Stimulated activated CD4-positive, alpha-beta T cell treated with anti-CD3 and anti-CD28 coated beads, Interleukin-4, amount 100 ng/mL, for 1 hour (primary cell): ENCODE results near the gene STUB1.
A peak's percentile ranks its signal among the peaks of the same experiment; 100 is the strongest.

Experiments used
- DNase-seq: peaks from one replicate; pipeline ENCODE4 v3.0.0-alpha.2; 2020

STUB1 gene

DNA sequence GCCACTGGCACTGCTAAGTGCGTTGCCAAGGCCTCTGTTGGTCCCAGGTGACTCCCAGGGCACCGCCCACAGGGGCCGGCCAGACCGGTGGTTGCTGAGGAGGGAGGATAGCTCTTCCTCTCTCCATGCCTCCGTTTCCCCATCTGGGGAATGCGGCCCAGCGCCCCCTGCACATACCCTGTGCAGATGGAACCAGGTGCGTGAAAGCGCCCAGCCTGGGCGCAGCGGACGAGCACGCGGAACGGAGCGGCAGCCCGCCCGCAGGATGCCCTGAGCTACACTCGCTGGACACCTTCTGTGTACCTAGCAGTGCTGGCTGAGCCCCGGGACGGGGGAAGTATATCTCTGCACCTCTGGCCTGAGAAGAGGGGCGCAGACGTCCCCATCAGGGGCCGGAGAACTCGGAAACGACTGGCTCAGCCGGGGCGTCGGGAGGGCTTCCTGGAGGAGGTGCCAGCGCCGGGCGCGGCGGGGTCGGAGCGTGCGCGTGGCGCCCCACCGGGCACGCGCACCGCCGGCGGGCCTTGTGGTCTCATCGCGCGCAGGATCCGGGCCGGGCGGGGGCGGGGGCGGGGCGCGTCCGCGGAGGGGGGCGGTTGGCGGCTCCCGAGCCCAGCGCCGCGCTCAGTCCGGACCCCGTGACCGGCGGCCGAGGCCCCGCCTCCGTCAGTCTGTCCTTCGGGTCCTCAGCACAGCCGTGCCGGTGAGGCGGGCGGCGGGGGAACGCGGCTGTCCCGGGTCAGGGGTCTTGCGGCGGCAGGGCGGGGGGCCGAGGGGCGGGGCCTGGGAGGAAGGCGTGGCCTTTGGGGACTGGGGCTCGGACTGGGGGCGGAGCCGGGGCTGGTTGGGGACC, 46.5 kb downstream of the STUB1 start, which contains the start of the genes CCDC78 and HAGHL:
CCDC78 (minus strand) TSS at position 6 of the 853 bp plus-strand sequence. CDS start 76 bp downstream, outside the sequence.
HAGHL (plus strand) TSS at position 669 of the 853 bp plus-strand sequence. CDS start 404 bp downstream, outside the sequence.
- DNase-seq = peak; percentile 63

DNA sequence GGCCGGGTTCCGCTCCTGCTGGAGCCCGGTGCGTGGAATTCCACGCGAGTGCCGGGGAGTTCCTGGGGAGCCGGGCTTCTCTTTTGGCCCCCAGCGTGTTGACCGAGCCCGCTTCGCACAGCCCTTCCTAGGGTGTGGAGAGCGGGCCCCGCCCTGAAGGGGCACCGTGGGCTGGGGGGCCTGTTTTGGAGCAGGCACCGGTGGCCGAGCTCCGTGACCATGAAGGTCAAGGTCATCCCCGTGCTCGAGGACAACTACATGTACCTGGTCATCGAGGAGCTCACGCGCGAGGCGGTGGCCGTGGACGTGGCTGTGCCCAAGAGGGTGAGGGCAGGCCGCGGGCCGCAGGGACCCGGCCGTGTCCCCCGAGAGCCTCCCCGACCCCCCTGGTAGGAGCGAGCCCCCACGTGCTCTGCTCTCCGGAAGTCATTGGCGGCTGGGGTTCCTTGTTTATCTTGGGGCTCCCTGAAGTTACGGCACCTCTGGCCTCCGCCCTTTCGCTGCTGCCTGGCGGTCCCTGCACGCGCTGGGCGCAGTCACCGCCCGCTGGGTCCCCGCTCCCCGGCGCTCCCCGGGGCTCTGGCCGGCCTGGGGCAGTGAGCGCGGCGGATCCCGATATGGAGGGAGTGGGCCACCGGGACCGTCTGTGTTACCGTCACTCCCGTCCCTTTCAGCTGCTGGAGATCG, 47.2 kb downstream of the STUB1 start:
- DNase-seq = no peak

DNA sequence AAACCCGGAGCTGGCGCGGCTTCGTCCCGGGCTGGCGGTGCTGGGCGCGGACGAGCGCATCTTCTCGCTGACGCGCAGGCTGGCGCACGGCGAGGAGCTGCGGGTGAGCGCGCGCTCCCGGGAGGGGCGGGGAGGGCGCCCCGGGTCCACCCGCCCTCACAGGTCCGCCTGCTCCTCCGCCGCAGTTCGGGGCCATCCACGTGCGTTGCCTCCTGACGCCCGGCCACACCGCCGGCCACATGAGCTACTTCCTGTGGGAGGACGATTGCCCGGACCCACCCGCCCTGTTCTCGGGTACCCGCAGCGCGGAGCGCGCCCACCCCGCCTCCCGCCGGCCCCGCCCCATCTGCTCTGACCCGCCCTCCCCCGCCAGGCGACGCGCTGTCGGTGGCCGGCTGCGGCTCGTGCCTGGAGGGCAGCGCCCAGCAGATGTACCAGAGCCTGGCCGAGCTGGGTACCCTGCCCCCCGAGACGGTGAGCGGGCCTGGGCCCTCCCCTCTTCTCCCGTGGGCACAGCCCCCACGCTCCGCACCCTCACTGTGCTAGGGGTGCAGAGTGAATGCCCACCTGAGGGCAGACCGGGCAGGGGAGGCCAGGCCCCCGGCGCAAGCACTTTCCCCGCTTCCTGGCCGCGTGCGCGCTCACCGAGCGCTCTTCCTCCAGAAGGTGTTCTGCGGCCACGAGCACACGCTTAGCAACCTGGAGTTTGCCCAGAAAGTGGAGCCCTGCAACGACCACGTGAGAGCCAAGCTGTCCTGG, 48.1 kb downstream of the STUB1 start:
- DNase-seq = peak; percentile 56

DNA sequence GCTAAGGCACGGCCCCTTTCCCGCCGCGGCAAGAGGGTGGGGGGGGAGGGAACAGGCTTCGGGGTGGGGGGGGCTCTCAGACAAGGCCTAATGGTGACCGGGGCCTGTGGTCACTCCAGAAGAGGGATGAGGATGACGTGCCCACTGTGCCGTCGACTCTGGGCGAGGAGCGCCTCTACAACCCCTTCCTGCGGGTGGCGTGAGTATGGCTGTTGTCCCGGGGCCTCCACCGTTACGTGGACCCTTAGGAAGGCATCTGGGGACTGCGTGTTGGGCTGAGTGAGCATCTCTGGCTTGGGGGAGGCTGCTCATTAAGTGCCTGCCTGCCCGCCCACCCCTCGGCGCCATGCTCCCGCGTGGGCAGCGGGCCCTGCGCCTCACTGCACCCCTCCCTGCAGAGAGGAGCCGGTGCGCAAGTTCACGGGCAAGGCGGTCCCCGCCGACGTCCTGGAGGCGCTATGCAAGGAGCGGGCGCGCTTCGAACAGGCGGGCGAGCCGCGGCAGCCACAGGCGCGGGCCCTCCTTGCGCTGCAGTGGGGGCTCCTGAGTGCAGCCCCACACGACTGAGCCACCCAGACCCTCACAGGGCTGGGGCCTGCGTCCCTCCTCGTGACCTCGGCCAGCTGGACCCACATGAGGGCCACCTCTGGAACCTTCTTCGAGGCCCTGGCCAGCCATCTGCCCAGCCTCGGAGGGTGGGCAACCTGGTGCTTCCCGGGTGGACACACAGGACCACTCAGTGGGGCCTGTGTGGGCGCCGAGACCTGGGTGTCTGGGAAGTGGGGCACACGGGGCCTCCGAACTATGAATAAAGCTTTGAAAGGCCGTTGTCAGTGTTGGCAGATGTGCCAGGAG, 48.9 kb downstream of the STUB1 start:
- no peak for DNase-seq

DNA sequence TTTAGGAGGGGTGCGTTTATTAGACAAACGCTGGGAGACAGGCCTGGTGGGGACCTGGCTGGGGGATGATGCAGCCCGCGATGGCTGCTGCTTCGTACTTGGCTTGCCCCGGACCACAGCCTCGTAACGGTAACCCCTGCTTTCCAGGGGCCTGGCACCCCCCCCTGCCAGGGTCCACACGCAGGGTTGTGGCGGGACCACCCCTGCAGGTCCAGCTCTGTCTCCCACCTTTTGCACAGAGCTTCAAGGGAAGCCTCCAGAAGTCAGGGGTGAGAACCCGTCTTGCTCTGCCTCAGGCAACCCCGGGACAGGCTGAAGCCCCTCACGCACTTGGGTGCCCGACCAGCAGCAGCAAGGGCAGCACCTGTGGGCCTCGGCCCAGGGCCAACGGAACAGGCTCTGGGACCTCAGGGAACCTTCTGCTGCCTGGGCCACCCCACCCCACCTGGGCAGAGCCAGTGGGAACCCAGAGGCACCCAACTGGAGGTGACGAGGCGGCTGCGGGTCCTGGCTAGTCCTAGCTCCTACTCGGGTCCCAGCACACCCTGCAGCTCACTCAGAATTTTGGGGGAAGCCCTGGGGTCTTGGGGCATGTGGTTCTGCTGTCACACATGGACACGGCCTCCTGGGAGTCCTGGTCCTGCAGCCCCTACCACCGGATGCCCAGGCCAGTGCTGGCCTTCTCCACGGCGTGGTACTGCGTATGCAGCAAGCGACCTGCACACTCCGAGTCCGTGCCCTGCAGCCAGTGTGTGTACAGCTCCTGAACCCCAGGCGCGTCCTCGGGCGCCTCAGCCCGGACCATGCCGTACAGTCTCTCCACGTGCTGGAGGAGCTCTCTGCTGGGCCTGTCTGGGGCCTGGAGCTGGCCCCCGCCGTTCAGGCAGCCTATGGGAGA, 49.8 kb downstream of the STUB1 start:
- no peak for DNase-seq

DNA sequence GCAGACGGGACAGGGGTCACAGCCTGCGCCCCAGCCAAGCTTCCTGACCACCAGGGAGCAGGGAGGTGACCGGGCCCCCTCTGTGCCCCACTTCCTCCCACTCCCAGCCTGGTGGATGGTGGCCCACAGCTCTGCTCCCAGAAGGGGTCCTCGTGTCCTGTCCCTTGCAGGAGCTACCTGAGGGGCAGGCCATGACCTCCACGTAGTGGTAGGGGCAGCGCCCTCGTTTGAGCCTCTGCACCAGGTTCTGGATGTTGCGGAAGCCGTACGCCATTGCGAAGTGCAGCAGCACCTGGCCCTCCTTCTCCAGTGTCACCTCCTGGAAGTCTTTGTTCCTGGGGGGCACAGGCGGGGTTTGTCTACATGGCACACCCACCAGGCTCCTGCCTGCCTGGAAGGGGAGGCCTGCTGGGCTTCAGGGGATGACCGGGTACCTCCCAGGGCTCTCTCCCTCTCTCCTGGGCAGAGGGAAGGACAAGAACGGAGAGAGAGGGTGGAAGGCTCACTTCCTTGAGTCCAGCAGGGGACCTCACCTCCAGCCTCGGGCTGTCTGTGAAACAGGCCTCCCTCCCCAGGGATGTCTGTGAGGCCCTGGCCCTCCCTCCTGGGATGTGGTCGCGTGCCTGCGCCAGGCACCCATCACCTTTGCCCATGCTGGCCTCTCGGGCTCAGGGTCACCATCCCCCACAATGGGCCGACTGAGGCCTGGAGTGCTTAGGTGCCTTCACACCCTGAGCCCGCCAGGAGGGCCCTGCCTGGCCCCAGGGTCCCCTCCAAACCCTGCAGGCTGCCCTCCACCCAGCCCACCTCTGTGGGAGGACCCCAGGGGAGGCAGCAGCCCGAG, 50.7 kb downstream of the STUB1 start:
- DNase-seq = no peak

DNA sequence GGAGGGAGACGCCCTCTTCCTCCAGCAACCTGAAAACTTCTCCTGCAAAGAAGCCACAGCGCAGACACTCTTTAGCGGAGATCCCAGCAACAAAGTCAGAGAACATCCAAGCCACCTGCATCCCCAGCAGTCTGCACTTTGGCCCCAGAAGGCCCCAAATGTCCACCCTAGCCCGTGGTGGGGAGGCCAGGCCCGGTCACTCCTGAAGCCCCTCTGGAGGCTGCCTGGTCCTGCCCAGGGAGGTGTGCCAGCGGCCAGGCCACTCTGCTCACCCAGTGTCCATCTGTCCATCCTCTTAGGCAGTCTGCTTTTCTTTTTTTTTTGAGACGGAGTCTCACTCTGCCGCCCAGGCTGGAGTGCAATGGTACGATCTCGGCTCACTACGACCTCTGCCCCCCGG, 52.1 kb downstream of the STUB1 start:
- no peak for DNase-seq
